A549 (cell line): Measurements from ENCODE around the gene MON2. TPM values are rescaled to one million over a fixed set of nuclear protein-coding genes. Genes with fewer than 3 reads are reported as not detected.

ENCODE experiments used
- ATAC-seq, 2 experiments: fragments of 200-7000 bp in 1 of 2; fragments of >200 bp in 1 of 2; cut with Nextera tagmentation in 1 of 2; cut with Tn5 transposase in 1 of 2; 3 replicates each; pipeline versions ENCODE4 v1.8.0 to v1.9.1; 2018 to 2020; ENCODE audit warnings: mild to moderate bottlenecking in 1 of 2, moderate library complexity in 1 of 2
- CTCF ChIA-PET: fragments of 300-600 bp; sonication (Branson Sonifier 250); formaldehyde crosslinking; extraction: SDS; loops from one replicate; lab custom pipeline; 2021; ENCODE audit warnings: antibody characterized with exemption, inconsistent platforms; lab: Yijun Ruan, JAX
- POLR2A ChIA-PET: fragments of 350-600 bp; formaldehyde crosslinking; extraction: SDS; loops from one replicate; lab custom pipeline; 2021; ENCODE audit warnings: antibody characterized with exemption, inconsistent platforms; lab: Yijun Ruan, JAX
- DNase-seq, 2 experiments: peaks; one replicate each; pipeline versions ENCODE4 v3.0.0 to v3.0.0-alpha.2; 2011 to 2016; ENCODE audit warnings: low read depth in 1 of 2, low spot score in 1 of 2
- FAIRE-seq: peaks from 2 replicates; lab custom pipeline; 2011; peaks lifted over from hg19 to GRCh38; lab: Jason Lieb, UNC
- H3K27ac ChIP-seq, 2 experiments: fragments of >200 bp; sonication (Bioruptor Twin); formaldehyde crosslinking; 3 replicates each; pipeline ENCODE4 v1.5.1; 2016 to 2017
- H3K4me1 ChIP-seq: fragments of >200 bp; sonication (Bioruptor Twin); formaldehyde crosslinking; 3 replicates; pipeline ENCODE4 v1.6.1; 2016
- H3K4me2 ChIP-seq: fragments of >200 bp; sonication (Bioruptor Twin); formaldehyde crosslinking; 3 replicates; pipeline ENCODE4 v1.6.1; 2016
- H3K4me3 ChIP-seq: fragments of >200 bp; sonication (Bioruptor Twin); formaldehyde crosslinking; 3 replicates; pipeline ENCODE4 v1.5.1; 2016
- H3K9me3 ChIP-seq: fragments of >200 bp; sonication (Bioruptor Twin); formaldehyde crosslinking; 3 replicates; pipeline ENCODE4 v1.6.1; 2016
- ATOH8 ChIP-seq: fragments of 250-450 bp; sonication (Bioruptor Pico); IDR thresholded peaks from 2 replicates; pipeline ENCODE4 v1.5.0; 2020; ENCODE audit warnings: low read depth, mild to moderate bottlenecking, moderate library complexity
- CBX2 ChIP-seq: fragments of 200-600 bp; sonication (generic); IDR thresholded peaks from 2 replicates; pipeline ENCODE4 v1.6.1; 2016; ENCODE audit warnings: low read depth, mild to moderate bottlenecking, borderline replicate concordance
- CBX8 ChIP-seq: fragments of 200-600 bp; sonication (generic); IDR thresholded peaks from 2 replicates; pipeline ENCODE4 v1.6.1; 2016
- CEBPB ChIP-seq, 2 experiments: fragments of >200 bp in 1 of 2; sonication (Bioruptor Twin) in 1 of 2; formaldehyde crosslinking in 1 of 2; IDR thresholded peaks; 2 replicates each; pipeline ENCODE4 v1.6.1; 2012 to 2016
- CHD2 ChIP-seq: fragments of 150-350 bp; IDR thresholded peaks from 2 replicates; pipeline ENCODE4 v1.6.1; 2014; ENCODE audit warnings: low read length; ENCODE audit not compliant: partially characterized antibody
- EP300 ChIP-seq, 2 experiments: fragments of >200 bp; sonication (Bioruptor Twin); formaldehyde crosslinking; IDR thresholded peaks; 2 replicates in 1 of 2; 3 replicates in 1 of 2; pipeline ENCODE4 v1.6.1; 2016 to 2017
- FOSL2 ChIP-seq, 2 experiments: fragments of 450-650 bp in 1 of 2; fragments of >200 bp in 1 of 2; sonication (Bioruptor Twin) in 1 of 2; formaldehyde crosslinking; IDR thresholded peaks; 2 replicates each; pipeline versions ENCODE4 v1.5.0 to v1.6.1; 2016 to 2020; ENCODE audit warnings: mild to moderate bottlenecking in 1 of 2, moderate library complexity in 1 of 2
- FOXS1 ChIP-seq: fragments of 250-450 bp; sonication (Bioruptor Pico); IDR thresholded peaks from 2 replicates; pipeline ENCODE4 v1.5.0; 2020; ENCODE audit warnings: mild to moderate bottlenecking, moderate library complexity
- HDAC2 ChIP-seq: fragments of 200-600 bp; sonication (generic); IDR thresholded peaks from 2 replicates; pipeline ENCODE4 v1.6.1; 2016
- HOXB13 ChIP-seq: fragments of 250-450 bp; sonication (Bioruptor Pico); IDR thresholded peaks from 2 replicates; pipeline ENCODE4 v1.5.0; 2020; ENCODE audit warnings: low read depth, mild to moderate bottlenecking, moderate library complexity
- HOXB5 ChIP-seq: fragments of 250-450 bp; sonication (Bioruptor Pico); IDR thresholded peaks from 2 replicates; pipeline ENCODE4 v1.5.0; 2020; ENCODE audit warnings: mild to moderate bottlenecking, moderate library complexity
- JUN ChIP-seq, 2 experiments: fragments of >200 bp; sonication (Bioruptor Twin); formaldehyde crosslinking; IDR thresholded peaks; 2 replicates in 1 of 2; 3 replicates in 1 of 2; pipeline ENCODE4 v1.6.1; 2016 to 2017
- JUNB ChIP-seq: fragments of >200 bp; sonication (Bioruptor Twin); formaldehyde crosslinking; IDR thresholded peaks from 2 replicates; pipeline ENCODE4 v1.6.1; 2016
- MAFK ChIP-seq: fragments of 450-650 bp; IDR thresholded peaks from 2 replicates; pipeline ENCODE4 v1.6.1; 2014; ENCODE audit not compliant: partially characterized antibody
- MAX ChIP-seq: IDR thresholded peaks from 2 replicates; pipeline ENCODE4 v1.6.1; 2012
- MAZ ChIP-seq: fragments of 150-350 bp; IDR thresholded peaks from 2 replicates; pipeline ENCODE4 v1.6.1; 2014; ENCODE audit warnings: antibody characterized with exemption, low read depth, low read length, borderline replicate concordance
- NFE2L2 ChIP-seq: fragments of 150-350 bp; conservative IDR thresholded peaks from 2 replicates; pipeline ENCODE4 v1.6.1; 2014; ENCODE audit warnings: low read length
- PHF8 ChIP-seq: fragments of 200-600 bp; sonication (generic); IDR thresholded peaks from 2 replicates; pipeline ENCODE4 v1.6.1; 2016; ENCODE audit warnings: low read depth, mild to moderate bottlenecking, antibody characterized with exemption, moderate library complexity, borderline replicate concordance
- POLR2A ChIP-seq: IDR thresholded peaks from 2 replicates; pipeline ENCODE4 v1.6.1; 2012; ENCODE audit warnings: mild to moderate bottlenecking, low read length
- RAD21 ChIP-seq, 2 experiments: fragments of >200 bp in 1 of 2; sonication (Bioruptor Twin) in 1 of 2; formaldehyde crosslinking in 1 of 2; IDR thresholded peaks in 1 of 2; conservative IDR thresholded peaks in 1 of 2; 2 replicates in 1 of 2; 3 replicates in 1 of 2; pipeline ENCODE4 v1.6.1; 2012 to 2018; ENCODE audit warnings: inconsistent platforms in 1 of 2
- RARB ChIP-seq: fragments of 250-450 bp; sonication (Bioruptor Pico); IDR thresholded peaks from 2 replicates; pipeline ENCODE4 v1.8.0; 2021; ENCODE audit warnings: mild to moderate bottlenecking, moderate library complexity
- RCOR1 ChIP-seq: fragments of 150-350 bp; IDR thresholded peaks from 2 replicates; pipeline ENCODE4 v1.6.1; 2014; ENCODE audit warnings: antibody characterized with exemption, low read length, low read depth
- SMC3 ChIP-seq: fragments of >200 bp; sonication (Bioruptor Twin); formaldehyde crosslinking; IDR thresholded peaks from 3 replicates; pipeline ENCODE4 v1.6.1; 2018; ENCODE audit warnings: inconsistent platforms
- ZNF302 ChIP-seq: fragments of 250-450 bp; sonication (Bioruptor Pico); IDR thresholded peaks from 2 replicates; pipeline ENCODE4 v1.9.0; 2021; ENCODE audit warnings: inconsistent platforms, mild to moderate bottlenecking, moderate library complexity
- WGBS: methylation state at CpG from one replicate; pipeline ENCODE4 v1.1.6; 2017; ENCODE audit errors: missing lambda C conversion rate; 5-methylcytosine and 5-hydroxymethylcytosine counted together
- polyA plus RNA-seq, 4 experiments: library from polyadenylated mRNA; depleted of rRNA in 3 of 4; stranded (reverse); fragments of >200 nt; fragmentation: RNase III in 1 of 4; extraction: RNeasy Plus Mini Kit Qiagen cat#74134 plus additional on column Dnase treatment in 1 of 4; gene quantifications; 2 replicates in 3 of 4; 3 replicates in 1 of 4; pipeline ENCODE4 v1.2.3, GENCODE V29; 2011 to 2017
- TF ChIP-seq, protein P1 (sequence below): fragments of >200 bp; sonication (Bioruptor Twin); formaldehyde crosslinking; IDR thresholded peaks from 3 replicates; pipeline ENCODE4 v1.5.1; 2016

The MON2 gene
- polyA plus RNA-seq, 2 of the 4 experiments (the other 2 are of a cell fraction) = 17.1 to 27.7 TPM

DNA sequence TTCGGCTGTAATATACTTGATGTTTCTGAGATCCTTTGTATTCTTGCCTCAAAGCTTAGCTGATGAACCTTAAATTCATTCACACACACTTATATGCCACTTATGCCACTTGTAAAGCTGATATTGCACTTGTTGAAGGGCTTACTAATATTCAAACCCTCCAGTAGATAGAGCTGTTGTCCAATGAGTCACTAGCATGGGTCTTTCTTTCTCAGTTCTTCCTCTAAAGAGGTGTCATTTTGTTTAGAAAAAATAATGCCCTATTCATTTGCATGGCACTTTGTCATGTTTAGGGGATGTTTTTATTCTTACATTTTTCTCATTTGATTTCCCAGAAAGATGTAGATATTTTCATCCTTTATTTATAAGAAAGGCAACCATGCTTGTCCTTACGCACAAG is 56.4 kb downstream of the MON2 start:
- DNase-seq = peak in 1 of 2 experiments; percentile 48
- POLR2A ChIA-PET = no interaction called here
- peak; percentile 62 to 66; a peak in 5 of 6 replicates for ATAC-seq
- FAIRE-seq = no peak
- Histone ChIP-seq H3K9me3 (no peaks in the 10 kb centered on the region), H3K4me2 (peak overlapping the region; percentile 35; the same call in 1 of the 3 replicates), H3K4me1 (peaks cover 45% of the 10 kb centered on the region), H3K4me3 (no peak overlapping the region), H3K27ac (no peak overlapping the region)
- TF ChIP-seq, protein P1, sequence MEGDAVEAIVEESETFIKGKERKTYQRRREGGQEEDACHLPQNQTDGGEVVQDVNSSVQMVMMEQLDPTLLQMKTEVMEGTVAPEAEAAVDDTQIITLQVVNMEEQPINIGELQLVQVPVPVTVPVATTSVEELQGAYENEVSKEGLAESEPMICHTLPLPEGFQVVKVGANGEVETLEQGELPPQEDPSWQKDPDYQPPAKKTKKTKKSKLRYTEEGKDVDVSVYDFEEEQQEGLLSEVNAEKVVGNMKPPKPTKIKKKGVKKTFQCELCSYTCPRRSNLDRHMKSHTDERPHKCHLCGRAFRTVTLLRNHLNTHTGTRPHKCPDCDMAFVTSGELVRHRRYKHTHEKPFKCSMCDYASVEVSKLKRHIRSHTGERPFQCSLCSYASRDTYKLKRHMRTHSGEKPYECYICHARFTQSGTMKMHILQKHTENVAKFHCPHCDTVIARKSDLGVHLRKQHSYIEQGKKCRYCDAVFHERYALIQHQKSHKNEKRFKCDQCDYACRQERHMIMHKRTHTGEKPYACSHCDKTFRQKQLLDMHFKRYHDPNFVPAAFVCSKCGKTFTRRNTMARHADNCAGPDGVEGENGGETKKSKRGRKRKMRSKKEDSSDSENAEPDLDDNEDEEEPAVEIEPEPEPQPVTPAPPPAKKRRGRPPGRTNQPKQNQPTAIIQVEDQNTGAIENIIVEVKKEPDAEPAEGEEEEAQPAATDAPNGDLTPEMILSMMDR = peak; percentile 47
- TF ChIP-seq RARB (no peak), RAD21 (conservative IDR thresholded peaks at IDR 0.05 in 1 of 2, IDR thresholded peaks at IDR 0.05 in 1 of 2) (peak; percentile 52 to 63), JUNB (no peak), FOSL2 (IDR thresholded peaks at IDR 0.05) (no peak), FOSL2 (CRISPR knock-in tag; IDR thresholded peaks at IDR 0.05) (peak; percentile 41; the same call in 1 of the 2 replicates), SMC3 (0 out of 3 replicates have a peak, but pooled peaks have one; percentile 15), HOXB13 (CRISPR knock-in tag) (no peak), CBX2 (no peak)
- WGBS = 93% methylated on average over 2 of the region's 2 CpGs
- CTCF ChIA-PET = interaction anchor here (0.8 to 2.8 kb wide), 6 partner anchors 10 to 290 kb away, joined by 3 to 14 read pairs (median 3); no protein-coding TSS in a partner anchor

- WGBS = 6% methylated on average over 1 of the region's 1 CpG
- POLR2A ChIA-PET = interaction anchor here (1.0 kb wide), 1 partner anchor 80 kb away, joined by 3 read pairs; no protein-coding TSS in a partner anchor
Measured at GRCh38 chr12:62523619-62524018, 57.0 kb downstream of the MON2 start.

DNA sequence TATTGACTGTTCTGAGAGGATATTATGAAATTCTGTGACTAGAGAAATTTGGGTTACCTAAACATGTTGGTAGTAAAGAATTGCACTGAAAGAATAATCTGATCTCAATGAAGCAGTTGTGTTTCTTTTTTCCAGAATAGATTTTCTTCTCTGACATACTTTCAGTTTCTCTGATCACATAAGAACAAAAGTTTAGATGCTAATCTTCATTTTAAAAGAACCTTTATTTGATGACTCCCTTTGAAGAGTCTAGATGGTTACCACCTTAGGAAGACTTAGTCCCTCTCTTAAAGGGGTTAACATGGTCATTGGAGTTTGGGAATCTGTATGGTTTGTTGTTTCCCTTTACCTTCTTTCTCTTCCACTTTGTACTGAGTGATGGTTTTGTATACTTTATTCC is 58.6 kb downstream of the MON2 start:
- ATAC-seq = no peak
- no peak for DNase-seq
- CTCF ChIA-PET = interaction anchor here (0.6 to 1.0 kb wide), 2 partner anchors 78 to 89 kb away, joined by 3 to 4 read pairs; no protein-coding TSS in a partner anchor
- POLR2A ChIA-PET = no interaction called here
- no peak overlapping the region for H3K4me2 ChIP-seq
- FAIRE-seq = peak; percentile 54
- TF ChIP-seq POLR2A (no peak), PHF8 (no peak), RCOR1 (no peak), HOXB5 (CRISPR knock-in tag) (no peak), MAZ (no peak), CBX2 (no peak), CEBPB (IDR thresholded peaks at IDR 0.05) (no peak), MAFK (no peak), CHD2 (no peak), JUN (IDR thresholded peaks at IDR 0.05) (no peak), FOXS1 (CRISPR knock-in tag) (no peak), ZNF302 (CRISPR knock-in tag) (no peak), CBX8 (no peak), MAX (no peak), HDAC2 (no peak), NFE2L2 (no peak), HOXB13 (CRISPR knock-in tag) (no peak), EP300 (IDR thresholded peaks at IDR 0.05) (no peak)
- H3K27ac ChIP-seq = no peak overlapping the region
- peaks cover 27% of the 10 kb centered on the region for H3K4me1 ChIP-seq
- H3K4me3 ChIP-seq = no peak overlapping the region
- no peaks in the 10 kb centered on the region for H3K9me3 ChIP-seq

More at GRCh38 chr12:62523619-62524018, 57.0 kb downstream of the MON2 start:
- H3K9me3 ChIP-seq = no peaks in the 10 kb centered on the region
- H3K4me3 ChIP-seq = no peak overlapping the region
- H3K27ac ChIP-seq = no peak overlapping the region
- H3K4me1 ChIP-seq = peaks cover 40% of the 10 kb centered on the region
- CTCF ChIA-PET = interaction anchor here (0.8 to 2.8 kb wide), 6 partner anchors 11 to 289 kb away, joined by 3 to 14 read pairs (median 3); no protein-coding TSS in a partner anchor
- DNase-seq (no peak), ATAC-seq (no peak), FAIRE-seq (peak; percentile 94)
- H3K4me2 ChIP-seq = peak overlapping the region; percentile 35; the same call in 2 of the 3 replicates
- TF ChIP-seq ATOH8 (CRISPR knock-in tag) (no peak), MAFK (peak; percentile 78)
